Measurements from ENCODE around the gene POLK. TPM values are rescaled to one million over a fixed set of nuclear protein-coding genes. Genes with fewer than 3 reads are reported as not detected.

The POLK gene
- total and polyA plus RNA-seq, 2 of the 13 experiments (the other 11 are each of a cell fraction or from before 2014, with no cell fraction given): 8.6 to 11.7 TPM

GRCh38 chr5:75475364-75475763 lies 36.3 kb upstream of the POLK start:
- Histone ChIP-seq H3K27me3 (ENCODE audit: control insufficient read depth in 1 of 2, insufficient read depth in 2 of 2, low read length in 2 of 2) (no peaks in the 10 kb centered on the region), H3K27ac (ENCODE audit: extremely low read length, insufficient read depth, low read length) (no peak overlapping the region), H3K79me2 (ENCODE audit: insufficient read depth, low read length) (peaks cover 28% of the 10 kb centered on the region), H3K4me3 (replicated peaks in 1 of 3; ENCODE audit: insufficient read depth in 1 of 3, low read depth in 2 of 3, low read length in 3 of 3) (no peak overlapping the region), H3K9ac (ENCODE audit: insufficient read depth, low read depth, low read length) (no peak overlapping the region), H3K9me3 (ENCODE audit: low read length) (no peaks in the 10 kb centered on the region; the same call in 1 of the 2 replicates), H4K20me1 (ENCODE audit: insufficient read depth, low read length) (peaks cover 9% of the 10 kb centered on the region; the same call in 1 of the 2 replicates), H3K36me3 (replicated peaks in 1 of 2; ENCODE audit: control insufficient read depth in 1 of 2, insufficient read depth in 2 of 2, low read length in 2 of 2) (no peaks in the 10 kb centered on the region; a peak in 1 of 5 replicates), H2AFZ (ENCODE audit: low read length) (no peak overlapping the region), H3K4me2 (ENCODE audit: low read depth, low read length) (no peak overlapping the region), H3K4me1 (ENCODE audit: insufficient read depth, low read length) (peaks cover 15% of the 10 kb centered on the region)
- WGBS (ENCODE audit: low lambda C conversion rate): 97% methylated on average over 4 of the region's 4 CpGs
- no peak for TF ChIP-seq KLF12 (CRISPR knock-in tag; IDR thresholded peaks at IDR 0.05; ENCODE audit: borderline replicate concordance)
- no peak for TF ChIP-seq RAD51 (IDR thresholded peaks at IDR 0.05; ENCODE audit: borderline replicate concordance)
- no peak for TF ChIP-seq NFRKB (IDR thresholded peaks at IDR 0.05)
- TF ChIP-seq ZNF142 (CRISPR knock-in tag; IDR thresholded peaks at IDR 0.05): no peak
- no peak for TF ChIP-seq HNRNPK (IDR thresholded peaks at IDR 0.05; ENCODE audit: low read depth, low read length, poor library complexity, severe bottlenecking)
- no peak for TF ChIP-seq ZNF564 (CRISPR knock-in tag; IDR thresholded peaks at IDR 0.05)
- TF ChIP-seq SETDB1 (CRISPR knock-in tag; IDR thresholded peaks at IDR 0.05; ENCODE audit: borderline replicate concordance): no peak
- TF ChIP-seq ZNF891 (CRISPR knock-in tag; IDR thresholded peaks at IDR 0.05): no peak
- TF ChIP-seq ZNF547 (CRISPR knock-in tag; IDR thresholded peaks at IDR 0.05): no peak
- TF ChIP-seq NFATC3 (CRISPR knock-in tag; IDR thresholded peaks at IDR 0.05): no peak
- no peak for TF ChIP-seq ZNF746 (CRISPR knock-in tag; IDR thresholded peaks at IDR 0.05)
- no peak for TF ChIP-seq ZNF598 (CRISPR knock-in tag; IDR thresholded peaks at IDR 0.05; ENCODE audit: borderline replicate concordance)
- TF ChIP-seq ZNF329 (CRISPR knock-in tag; IDR thresholded peaks at IDR 0.05; ENCODE audit: low read depth): no peak
- TF ChIP-seq MYNN (CRISPR knock-in tag; IDR thresholded peaks at IDR 0.05; ENCODE audit: low read depth): no peak
- no peak for TF ChIP-seq TOE1 (CRISPR knock-in tag; IDR thresholded peaks at IDR 0.05)
- no peak for TF ChIP-seq SP140L (CRISPR knock-in tag; IDR thresholded peaks at IDR 0.05; ENCODE audit: borderline replicate concordance)
- no peak for TF ChIP-seq SALL2 (CRISPR knock-in tag; IDR thresholded peaks at IDR 0.05)
- no peak for ATAC-seq
- BruUV-seq (replicated peaks): no TSS peak
- CTCF ChIA-PET (ENCODE audit: low intra/inter-chr PET ratio, low total read pairs): no interaction called here
- DNase-seq (ENCODE audit: low spot score): no peak
- intact Hi-C loops (cut with micrococcal nuclease; ENCODE audit: unreplicated experiment) (no loop called here), in situ Hi-C loops (cut with HindIII; ENCODE audit: extremely low pct_ligation_motif_present, low pct_unique_long_range_greater_than_20kb) (no loop called here)
- no peak for FAIRE-seq
- POLR2A ChIA-PET: no interaction called here
